GM18517 (cell line): ENCODE data around the gene OMP.
"Not testable (repeated sequence)": the region's sequence is repeated elsewhere in the genome, so short reads cannot be mapped to it uniquely, and the experiment has no call there.

Experiments
- ATAC-seq: cut with Tn5 transposase; IDR thresholded peaks from one replicate; pipeline ENCODE4 v1.9.1; 2021; ENCODE audit warnings: mild to moderate bottlenecking, moderate library complexity; ENCODE audit not compliant: unreplicated experiment

The OMP gene

GRCh38 chr11:77085652-77086051 lies 17.0 kb upstream of the OMP start:
- ATAC-seq = no peak

GRCh38 chr11:77086521-77087472 lies 15.8 kb upstream of the OMP start:
- no peak for ATAC-seq

GRCh38 chr11:77087723-77088225 lies 14.9 kb upstream of the OMP start:
- no peak for ATAC-seq

- ATAC-seq = no peak
Observed at GRCh38 chr11:77088236-77089003, 14.2 kb upstream of the OMP start.

DNA sequence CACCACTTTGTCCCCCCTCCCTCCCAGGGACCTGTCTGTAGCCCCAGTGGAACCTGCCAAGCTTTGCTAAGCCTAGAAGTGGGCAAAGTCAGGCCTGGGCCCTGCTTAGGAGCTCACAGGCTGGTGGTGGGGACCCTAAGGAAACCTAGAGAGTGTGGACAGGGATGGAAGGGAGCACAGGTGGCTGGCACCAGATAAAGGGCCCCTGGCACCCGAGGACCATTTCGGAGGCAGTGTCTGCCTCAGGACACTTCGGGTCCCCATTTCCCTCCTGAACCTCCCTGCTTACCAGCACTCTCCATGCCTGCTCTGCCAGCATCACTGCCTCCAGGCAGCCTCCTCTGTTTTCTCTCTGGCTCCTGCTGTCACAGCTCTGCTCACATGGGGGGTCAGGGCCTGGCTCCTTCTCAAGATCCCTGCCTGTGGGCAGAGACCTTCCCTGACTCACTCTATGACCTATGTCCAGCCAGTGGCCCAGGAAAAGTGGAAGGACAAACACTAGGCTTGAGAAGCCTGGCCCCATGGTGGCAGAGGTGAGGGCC lies 13.6 kb upstream of the OMP start:
- no peak for ATAC-seq

DNA sequence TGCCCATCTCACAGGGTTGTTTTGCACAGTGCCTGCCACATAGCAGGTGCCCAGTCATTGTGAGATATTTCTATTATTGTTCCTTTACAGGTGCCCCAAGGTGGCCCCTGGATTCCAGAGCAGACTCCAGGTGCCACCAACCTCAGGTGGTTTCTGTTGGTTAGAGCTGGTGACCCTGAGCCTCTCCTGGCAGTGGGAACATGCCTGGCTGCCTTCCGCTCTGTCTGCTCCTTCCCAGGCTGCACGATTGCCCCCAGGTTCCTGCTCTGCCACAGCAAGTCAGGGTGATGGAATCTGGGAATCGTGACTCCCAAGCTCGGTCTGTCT lies 12.6 kb upstream of the OMP start:
- ATAC-seq = no peak

GRCh38 chr11:77090373-77091111 lies 12.1 kb upstream of the OMP start:
- no peak for ATAC-seq

DNA sequence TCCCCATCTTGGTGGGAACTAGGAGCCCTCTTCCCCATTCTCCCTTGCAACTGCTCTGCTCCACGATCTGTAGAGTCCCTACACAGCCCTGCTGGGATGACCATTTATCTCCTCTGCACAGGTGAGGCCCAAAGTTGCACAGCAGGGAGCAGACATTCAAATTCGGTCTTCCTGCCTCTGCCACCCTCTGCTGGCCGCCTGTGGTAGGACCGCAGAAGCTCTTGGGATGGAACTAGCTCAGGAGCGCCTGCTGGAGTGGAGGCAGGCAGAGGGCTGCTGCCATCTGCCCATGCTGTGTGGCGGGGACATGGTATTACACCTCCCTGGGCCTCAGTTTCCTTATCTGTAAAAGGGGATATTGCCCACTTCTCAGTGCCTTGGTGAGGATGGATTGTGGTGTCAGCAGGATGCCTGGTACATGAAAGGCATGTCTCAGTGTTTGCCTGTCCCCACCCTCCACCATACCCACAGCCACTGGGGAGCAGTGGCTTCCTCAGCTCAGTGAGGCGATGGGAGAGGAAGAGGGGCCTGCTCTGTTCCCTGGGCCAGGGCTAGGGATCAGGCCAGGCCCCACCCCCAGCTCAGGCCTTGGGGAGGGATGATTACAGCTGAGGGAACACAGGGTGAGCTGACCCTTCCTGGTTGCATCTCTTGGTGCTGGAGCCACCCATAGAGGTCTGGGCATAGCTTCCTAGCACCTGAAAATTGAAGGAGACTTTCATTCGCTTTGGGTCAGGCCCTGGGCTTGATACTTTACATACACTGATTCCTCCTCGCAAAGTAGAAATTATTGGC lies 11.3 kb upstream of the OMP start:
- peak; percentile 82 for ATAC-seq

DNA sequence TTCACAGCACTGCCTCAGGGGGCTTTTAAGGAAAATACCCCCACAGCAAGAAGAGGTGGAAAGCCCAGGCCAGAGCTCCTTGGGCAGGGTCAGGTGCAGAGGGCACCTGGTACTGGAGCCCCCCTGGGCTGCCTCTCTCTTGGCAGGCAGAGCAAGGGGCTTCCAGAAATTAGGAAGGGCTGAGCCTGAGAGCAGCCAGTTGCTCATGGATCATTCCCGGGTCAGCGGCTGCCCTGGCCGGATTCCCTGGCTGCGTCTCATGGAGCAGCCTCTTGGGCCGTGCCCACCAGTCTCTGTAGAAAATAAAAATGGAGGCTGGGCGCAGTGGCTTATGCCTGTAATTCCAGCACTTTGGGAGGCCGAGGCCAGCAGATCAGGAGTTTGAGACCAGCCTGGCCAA lies 10.3 kb upstream of the OMP start:
- no peak for ATAC-seq

GRCh38 chr11:77093056-77093891 lies 9.4 kb upstream of the OMP start:
- ATAC-seq = no peak

- ATAC-seq = no peak
Observed at GRCh38 chr11:77093987-77094840, 8.4 kb upstream of the OMP start.

- no peak for ATAC-seq
Observed at GRCh38 chr11:77094841-77095365, 7.7 kb upstream of the OMP start.

DNA sequence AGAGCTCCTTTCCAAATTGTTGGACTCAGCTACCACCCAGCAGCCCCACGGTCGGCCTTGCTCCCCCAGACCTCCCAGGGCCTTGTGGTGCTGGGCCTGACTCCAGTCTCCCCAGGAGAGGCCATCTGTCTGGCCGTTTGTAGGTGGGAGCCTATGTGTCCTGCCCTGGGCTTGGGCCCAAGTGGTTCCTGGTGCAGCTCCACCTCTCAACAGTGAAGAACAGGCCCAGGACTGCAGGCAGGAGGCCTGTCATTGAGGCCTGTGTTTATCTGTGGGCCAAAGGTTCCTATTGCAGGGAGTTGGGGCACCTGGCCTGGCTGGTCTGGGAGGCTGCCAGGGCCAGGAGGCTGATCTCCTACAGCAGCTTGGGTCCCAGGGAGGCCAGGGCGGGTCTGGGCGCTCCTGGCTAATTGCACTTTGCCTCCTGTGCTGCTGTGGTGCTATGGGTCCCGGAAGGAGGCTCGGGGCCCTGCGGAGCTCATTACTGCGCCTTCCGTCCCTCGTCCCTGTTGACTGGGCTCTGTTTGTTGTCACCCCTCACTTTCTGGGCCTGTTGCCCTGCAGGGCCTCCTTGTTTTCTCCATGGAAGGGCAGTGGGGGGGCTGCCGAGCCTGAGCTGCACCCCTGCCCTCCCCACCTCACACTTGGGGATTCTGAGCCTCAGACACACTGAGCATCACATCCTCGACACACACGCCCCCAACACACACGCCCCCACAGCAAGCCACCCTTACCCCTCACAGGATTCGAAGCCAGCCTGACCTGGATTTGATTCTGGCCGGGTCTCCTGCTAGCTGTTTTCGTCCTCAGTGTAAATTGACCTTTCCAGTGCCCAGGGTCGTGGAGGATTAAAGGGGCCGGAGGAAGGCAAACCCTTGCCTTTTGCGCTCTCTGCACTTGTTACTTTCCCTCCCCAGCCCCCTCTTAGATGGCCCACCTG lies 6.8 kb upstream of the OMP start:
- no peak for ATAC-seq

- no peak for ATAC-seq
Observed at GRCh38 chr11:77096591-77097019, 6.0 kb upstream of the OMP start.

DNA sequence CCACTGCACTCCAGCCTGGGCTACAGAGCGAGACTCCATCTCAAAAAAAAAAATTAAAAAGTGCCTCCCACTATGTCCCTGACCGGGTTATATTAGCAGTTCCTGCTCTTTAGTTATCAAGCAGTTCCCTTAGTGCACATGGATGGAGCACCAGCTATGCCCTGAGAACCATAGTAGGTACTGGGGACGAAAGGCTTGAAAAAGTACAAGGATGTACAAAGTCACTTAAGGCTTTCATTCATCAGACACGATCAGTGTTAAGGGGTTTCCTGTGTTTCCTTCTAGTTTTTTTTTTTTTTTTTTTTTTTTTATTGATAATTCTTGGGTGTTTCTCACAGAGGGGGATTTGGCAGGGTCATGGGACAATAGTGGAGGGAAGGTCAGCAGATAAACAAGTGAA lies 5.5 kb upstream of the OMP start:
- ATAC-seq = not testable (repeated sequence)

- no peak for ATAC-seq
Observed at GRCh38 chr11:77100166-77101042, 2.2 kb upstream of the OMP start.
